ENCODE measurements around the gene SSC4D. TPM values are rescaled to one million over a fixed set of nuclear protein-coding genes. Genes with fewer than 3 reads are reported as not detected.
"Not testable (repeated sequence)": the region's sequence is repeated elsewhere in the genome, so short reads cannot be mapped to it uniquely, and the experiment has no call there.

The SSC4D gene
- total and polyA plus RNA-seq, 10 donors, result 0.11 to 1.5 (median 0.66) TPM

DNA sequence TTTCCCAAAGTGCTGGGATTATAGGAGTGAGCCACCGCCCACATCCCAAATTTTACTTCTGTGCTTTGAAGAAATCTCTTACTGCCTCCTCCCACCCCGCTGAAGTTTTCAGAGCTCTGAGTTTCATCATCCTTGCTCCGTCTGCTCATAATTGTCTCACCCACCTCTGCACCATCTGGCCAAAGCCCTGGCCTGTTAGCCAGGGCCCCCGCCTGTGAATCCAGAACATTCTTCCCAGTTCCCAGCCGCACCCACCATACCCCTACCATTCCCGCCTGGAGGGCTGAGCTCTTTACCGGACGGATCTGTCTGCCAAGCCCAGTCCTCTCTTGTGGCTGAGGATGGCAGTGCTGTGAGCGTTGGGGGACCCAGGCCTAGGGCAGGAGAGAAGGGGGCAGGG lies 14.5 kb downstream of the SSC4D start:
- H3K4me3 ChIP-seq, result no peak overlapping the region
- 80 to 91% (median 87%) methylated on average over 9 of the region's 9 CpGs for WGBS, 5 donors
- intact Hi-C loops (cut with DNase I; ENCODE audit: low total_unique reads), result no loop called here
- H3K27ac ChIP-seq, result no peak overlapping the region
- DNase-seq, result no peak
- no peak for TF ChIP-seq POLR2AphosphoS5 (IDR thresholded peaks at IDR 0.05)
- H3K9me3 ChIP-seq, result no peaks in the 10 kb centered on the region
- H3K4me1 ChIP-seq, result peaks cover 14 to 49% (median 35%) of the 10 kb centered on the region in 6 donors
- no peaks in the 10 kb centered on the region for H3K36me3 ChIP-seq
- H3K27me3 ChIP-seq (replicated peaks in 1 of 7), result no peaks in the 10 kb centered on the region

DNA sequence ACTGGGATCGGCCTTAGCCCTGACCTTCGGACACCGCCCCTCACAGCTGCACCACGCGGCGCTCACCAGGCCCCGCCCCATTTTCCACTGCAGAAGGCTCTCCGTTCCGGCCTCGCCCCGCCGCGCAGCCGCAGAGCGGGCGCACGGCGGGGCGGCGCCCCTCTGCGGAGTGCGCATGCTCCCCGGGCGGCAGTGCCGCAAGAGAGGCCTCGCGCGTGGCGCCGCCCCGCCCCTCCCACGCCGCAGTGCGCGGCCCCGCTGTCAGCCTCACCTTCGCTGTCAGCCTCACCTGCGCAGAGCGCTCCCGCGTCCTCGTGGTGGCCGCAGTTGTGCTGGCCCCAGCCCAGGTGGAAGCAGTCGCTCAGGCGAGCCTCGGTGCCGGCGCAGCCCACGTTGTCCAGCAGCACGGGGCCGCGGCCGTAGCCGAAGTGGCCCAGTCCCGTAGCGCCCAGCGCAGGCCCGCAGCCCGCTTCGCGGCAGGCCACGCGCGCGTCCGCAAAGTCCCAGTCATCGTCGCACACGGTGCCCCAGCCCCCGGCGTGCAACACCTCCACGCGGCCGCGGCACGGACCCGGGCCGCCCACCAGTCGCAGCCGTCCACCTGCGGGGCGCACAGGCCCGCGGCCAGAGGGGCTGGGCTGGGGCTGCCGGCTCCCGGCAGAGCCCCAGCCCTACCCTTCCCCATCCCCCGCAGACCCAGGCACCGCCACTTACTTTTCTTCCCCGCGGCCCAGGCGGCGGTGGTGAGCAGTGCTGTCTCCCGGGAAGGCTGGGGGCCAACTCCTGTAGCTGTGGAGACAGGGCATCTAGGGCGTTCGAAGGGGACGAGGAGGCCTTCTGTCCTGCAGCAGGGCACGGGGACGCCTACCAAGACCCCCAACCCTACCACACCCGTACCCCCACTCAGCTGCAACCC lies 16.1 kb downstream of the SSC4D start:
- Histone ChIP-seq H3K4me1 (peaks cover 14 to 49% (median 38%) of the 10 kb centered on the region in 6 donors), H3K9me3 (no peaks in the 10 kb centered on the region), H3K27ac (peak overlapping the region; percentile 80 to 93 (median 88)), H3K36me3 (no peaks in the 10 kb centered on the region), H3K27me3 (replicated peaks in 1 of 7) (no peaks in the 10 kb centered on the region), H3K4me3 (peak overlapping the region; percentile 62 to 86 (median 75))
- peak; percentile 97 for DNase-seq
- TF ChIP-seq POLR2AphosphoS5 (IDR thresholded peaks at IDR 0.05), result peak; percentile 94 to 96 (median 94)
- TF ChIP-seq, protein P1, sequence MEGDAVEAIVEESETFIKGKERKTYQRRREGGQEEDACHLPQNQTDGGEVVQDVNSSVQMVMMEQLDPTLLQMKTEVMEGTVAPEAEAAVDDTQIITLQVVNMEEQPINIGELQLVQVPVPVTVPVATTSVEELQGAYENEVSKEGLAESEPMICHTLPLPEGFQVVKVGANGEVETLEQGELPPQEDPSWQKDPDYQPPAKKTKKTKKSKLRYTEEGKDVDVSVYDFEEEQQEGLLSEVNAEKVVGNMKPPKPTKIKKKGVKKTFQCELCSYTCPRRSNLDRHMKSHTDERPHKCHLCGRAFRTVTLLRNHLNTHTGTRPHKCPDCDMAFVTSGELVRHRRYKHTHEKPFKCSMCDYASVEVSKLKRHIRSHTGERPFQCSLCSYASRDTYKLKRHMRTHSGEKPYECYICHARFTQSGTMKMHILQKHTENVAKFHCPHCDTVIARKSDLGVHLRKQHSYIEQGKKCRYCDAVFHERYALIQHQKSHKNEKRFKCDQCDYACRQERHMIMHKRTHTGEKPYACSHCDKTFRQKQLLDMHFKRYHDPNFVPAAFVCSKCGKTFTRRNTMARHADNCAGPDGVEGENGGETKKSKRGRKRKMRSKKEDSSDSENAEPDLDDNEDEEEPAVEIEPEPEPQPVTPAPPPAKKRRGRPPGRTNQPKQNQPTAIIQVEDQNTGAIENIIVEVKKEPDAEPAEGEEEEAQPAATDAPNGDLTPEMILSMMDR (IDR thresholded peaks at IDR 0.05 in 8 of 11, conservative IDR thresholded peaks at IDR 0.05 in 3 of 11), result peak in 1 of 11 experiments; percentile 10
- TF ChIP-seq POLR2A (IDR thresholded peaks at IDR 0.05), result peak in 2 of 3 donors; percentile 34 to 78
- intact Hi-C loops (cut with DNase I; ENCODE audit: low total_unique reads), result no loop called here
- WGBS, 5 donors, result 2 to 7% (median 4%) methylated on average over 23 to 99 of the region's 99 CpGs

DNA sequence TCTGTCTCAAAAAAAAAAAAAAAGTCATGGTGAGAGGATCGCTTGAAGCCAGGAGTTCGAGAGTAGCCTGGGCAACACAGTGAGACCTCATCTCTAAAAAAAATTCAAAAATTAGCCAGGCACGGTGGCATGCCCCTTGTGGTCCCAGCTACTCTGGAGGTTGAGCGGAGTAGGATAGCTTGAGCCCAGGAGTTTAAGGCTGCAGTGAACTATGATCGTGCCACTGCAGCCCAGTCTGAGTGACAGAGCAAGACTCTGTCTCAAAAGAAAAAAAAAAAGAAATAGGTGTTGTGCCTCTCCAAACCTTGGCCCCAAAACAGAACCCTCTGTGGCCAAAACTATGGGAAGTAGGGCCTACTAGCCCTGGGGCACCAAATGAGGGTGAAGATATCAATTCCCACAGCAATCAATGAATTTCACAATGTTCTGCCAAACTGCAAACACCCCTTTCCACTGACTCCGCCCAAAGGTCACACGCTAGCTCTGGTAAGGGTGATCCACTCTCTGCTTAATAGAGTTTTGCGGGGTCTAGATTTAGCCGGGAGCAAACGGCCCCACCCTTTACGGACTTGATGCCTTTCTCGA lies 16.9 kb downstream of the SSC4D start:
- H3K4me3 ChIP-seq, result peak overlapping the region; percentile 62 to 86 (median 75)
- H3K4me1 ChIP-seq, result peaks cover 12 to 45% (median 32%) of the 10 kb centered on the region in 6 donors
- H3K27ac ChIP-seq, result peak overlapping the region; percentile 80 to 93 (median 88)
- no peaks in the 10 kb centered on the region for H3K27me3 ChIP-seq (replicated peaks in 1 of 7)
- DNase-seq, result no peak
- no peak for TF ChIP-seq POLR2AphosphoS5 (IDR thresholded peaks at IDR 0.05)
- TF ChIP-seq, protein P1 (IDR thresholded peaks at IDR 0.05 in 8 of 11, conservative IDR thresholded peaks at IDR 0.05 in 3 of 11), result no peak
- no peak for TF ChIP-seq POLR2A (IDR thresholded peaks at IDR 0.05)
- no peaks in the 10 kb centered on the region for H3K36me3 ChIP-seq
- H3K9me3 ChIP-seq, result no peaks in the 10 kb centered on the region
- intact Hi-C loops (cut with DNase I; ENCODE audit: low total_unique reads), result no loop called here
- 36 to 57% (median 38%) methylated on average over 7 to 12 of the region's 12 CpGs for WGBS, 5 donors

DNA sequence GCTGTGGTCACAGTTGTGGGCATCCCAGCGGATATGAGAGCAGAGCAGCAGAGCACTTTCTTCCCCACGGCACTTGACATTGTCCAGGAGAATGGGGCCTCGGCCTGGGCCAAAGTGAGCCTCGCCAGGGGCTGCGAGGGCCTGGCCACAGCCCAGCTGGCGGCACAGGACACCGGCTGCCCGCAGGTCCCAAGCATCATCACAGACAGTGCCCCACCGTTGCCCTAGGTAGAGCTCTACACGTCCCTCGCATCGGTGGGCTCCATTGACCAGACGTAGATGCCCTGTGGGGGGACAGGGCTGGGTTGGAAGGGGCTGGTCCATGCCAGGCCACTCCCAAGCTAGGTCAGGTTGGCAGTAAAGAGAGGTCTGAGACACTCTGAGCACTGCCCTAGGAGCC lies 19.4 kb downstream of the SSC4D start:
- Histone ChIP-seq H3K9me3 (no peaks in the 10 kb centered on the region), H3K4me1 (peaks cover 4 to 29% (median 19%) of the 10 kb centered on the region in 6 donors), H3K4me3 (no peak overlapping the region), H3K27ac (peak overlapping the region in 1 of 8 donors; percentile 53), H3K27me3 (replicated peaks in 1 of 7) (no peaks in the 10 kb centered on the region), H3K36me3 (no peaks in the 10 kb centered on the region)
- intact Hi-C loops (cut with DNase I; ENCODE audit: low total_unique reads), result no loop called here
- DNase-seq, result no peak
- no peak for TF ChIP-seq POLR2AphosphoS5 (IDR thresholded peaks at IDR 0.05)
- no peak for TF ChIP-seq POLR2A (IDR thresholded peaks at IDR 0.05)
- TF ChIP-seq, protein P1 (IDR thresholded peaks at IDR 0.05 in 8 of 11, conservative IDR thresholded peaks at IDR 0.05 in 3 of 11), result no peak
- WGBS, 5 donors, result 79 to 99% (median 95%) methylated on average over 2 to 13 of the region's 13 CpGs

DNA sequence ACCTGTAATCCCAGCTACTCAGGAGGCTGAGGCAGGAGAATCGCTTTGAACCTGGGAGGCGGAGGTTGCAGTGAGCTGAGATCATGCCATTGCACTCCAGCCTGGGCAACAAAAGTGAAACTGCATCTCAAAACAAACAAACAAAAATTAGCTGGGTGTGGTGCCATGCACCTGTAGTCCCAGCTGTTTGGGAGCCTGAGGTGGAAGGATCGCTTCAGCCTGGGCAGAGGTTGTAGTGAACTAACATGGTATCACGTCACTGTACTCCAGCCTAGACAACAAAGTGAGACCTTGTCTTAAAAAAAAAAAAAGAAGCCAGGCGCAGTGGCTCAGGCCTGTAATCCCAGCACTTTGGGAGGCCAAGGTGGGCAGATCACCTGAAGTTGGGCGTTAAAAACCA lies 21.7 kb downstream of the SSC4D start:
- DNase-seq; H3K4me3 ChIP-seq; H3K9me3 ChIP-seq; H3K27me3 ChIP-seq (replicated peaks in 1 of 7); H3K36me3 ChIP-seq; intact Hi-C loops (cut with DNase I; ENCODE audit: low total_unique reads): not testable (repeated sequence)
- peaks cover 3 to 22% (median 7%) of the 10 kb centered on the region in 6 donors for H3K4me1 ChIP-seq
- 86 to 98% (median 94%) methylated on average over 6 of the region's 6 CpGs for WGBS, 5 donors
- H3K27ac ChIP-seq, result peak overlapping the region in 2 of 8 donors; percentile 53 to 57

All from spleen (tissue), 11 donors.